Progenitor cell of endocrine pancreas (in vitro differentiated cells): ENCODE data around the gene CA9. TPM values are rescaled to one million over a fixed set of nuclear protein-coding genes. Genes with fewer than 3 reads are reported as not detected.

Experiments used
- DNase-seq: peaks from one replicate; pipeline ENCODE4 v3.0.0; 2021; ENCODE audit warnings: low spot score; ENCODE audit not compliant: unreplicated experiment
- H3K27ac Mint-ChIP-seq: 2 replicates; pipeline ENCODE4 v1.8.0; 2021; ENCODE audit warnings: mild to moderate bottlenecking, moderate library complexity, mixed read lengths
- H3K27me3 Mint-ChIP-seq: 2 replicates; pipeline ENCODE4 v1.8.0; 2021; ENCODE audit warnings: mixed read lengths
- H3K36me3 Mint-ChIP-seq: 2 replicates; pipeline ENCODE4 v1.8.0; 2022; ENCODE audit warnings: mixed read lengths; ENCODE audit not compliant: insufficient read depth
- H3K4me1 Mint-ChIP-seq: 2 replicates; pipeline ENCODE4 v1.8.0; 2021; ENCODE audit warnings: low read depth, mixed read lengths
- H3K4me3 Mint-ChIP-seq: 2 replicates; pipeline ENCODE4 v1.8.0; 2021; ENCODE audit warnings: low read depth, mild to moderate bottlenecking, moderate library complexity, mixed read lengths
- H3K9me3 Mint-ChIP-seq: 2 replicates; pipeline ENCODE4 v1.8.0; 2021; ENCODE audit warnings: low read depth, mixed read lengths
- CTCF ChIP-seq: fragments of 200-600 bp; sonication (generic); IDR thresholded peaks from one replicate; pipeline ENCODE4 v1.5.0; 2021; ENCODE audit warnings: antibody characterized with exemption, mild to moderate bottlenecking; ENCODE audit not compliant: unreplicated experiment
- total RNA-seq: library from RNA; stranded (reverse); gene quantifications from 2 replicates; pipeline ENCODE4 v1.2.1, GENCODE V29; 2021

Gene CA9
- total RNA-seq, 1 donor from 2014 or later: 0.31 TPM

- no peak for TF ChIP-seq CTCF
- H3K4me1 Mint-ChIP-seq: peaks cover 6% of the 10 kb centered on the region
- no peak overlapping the region for H3K27ac Mint-ChIP-seq
- H3K4me3 Mint-ChIP-seq: peak overlapping the region; percentile 81
- no peaks in the 10 kb centered on the region for H3K27me3 Mint-ChIP-seq
- peaks cover 4% of the 10 kb centered on the region for H3K36me3 Mint-ChIP-seq
- no peaks in the 10 kb centered on the region for H3K9me3 Mint-ChIP-seq
- no peak for DNase-seq
These were observed 7.7 kb upstream of the CA9 start for GRCh38 chr9:35666045-35666444.

GRCh38 chr9:35666549-35666948, 7.2 kb upstream of the CA9 start:
- DNase-seq: no peak
- Mint-ChIP-seq H3K36me3 (peaks cover 4% of the 10 kb centered on the region), H3K4me1 (peaks cover 6% of the 10 kb centered on the region), H3K27me3 (no peaks in the 10 kb centered on the region), H3K27ac (no peak overlapping the region), H3K9me3 (no peaks in the 10 kb centered on the region), H3K4me3 (no peak overlapping the region)
- TF ChIP-seq CTCF: no peak

- Mint-ChIP-seq H3K9me3 (no peaks in the 10 kb centered on the region), H3K27ac (no peak overlapping the region), H3K27me3 (no peaks in the 10 kb centered on the region), H3K4me3 (no peak overlapping the region), H3K36me3 (no peaks in the 10 kb centered on the region), H3K4me1 (peaks cover 6% of the 10 kb centered on the region)
- no peak for TF ChIP-seq CTCF
- no peak for DNase-seq
These were observed 5.8 kb upstream of the CA9 start for GRCh38 chr9:35667939-35668338.

GRCh38 chr9:35669331-35670145, 4.2 kb upstream of the CA9 start:
- H3K36me3 Mint-ChIP-seq: no peaks in the 10 kb centered on the region
- H3K9me3 Mint-ChIP-seq: no peaks in the 10 kb centered on the region
- no peak overlapping the region for H3K4me3 Mint-ChIP-seq
- TF ChIP-seq CTCF: no peak
- H3K27me3 Mint-ChIP-seq: peaks cover 7% of the 10 kb centered on the region
- peaks cover 4% of the 10 kb centered on the region for H3K4me1 Mint-ChIP-seq
- no peak for DNase-seq
- H3K27ac Mint-ChIP-seq: peak overlapping the region; percentile 18

- no peak overlapping the region for H3K4me3 Mint-ChIP-seq
- H3K27ac Mint-ChIP-seq: no peak overlapping the region
- no peak for DNase-seq
- H3K9me3 Mint-ChIP-seq: no peaks in the 10 kb centered on the region
- H3K36me3 Mint-ChIP-seq: no peaks in the 10 kb centered on the region
- H3K4me1 Mint-ChIP-seq: peaks cover 8% of the 10 kb centered on the region
- no peak for TF ChIP-seq CTCF
- H3K27me3 Mint-ChIP-seq: peaks cover 17% of the 10 kb centered on the region
These were observed 265 bp downstream of the CA9 start for GRCh38 chr9:35674025-35674361.
